Brain microvascular endothelial cell (primary cell): Measurements from ENCODE around the gene PCDH7.

Source experiments
- DNase-seq: peaks from one replicate; pipeline ENCODE4 v3.0.0-alpha.2; 2020
- H3K27ac ChIP-seq: fragments of 250-450 bp; sonication (Bioruptor Pico); 2 replicates; pipeline ENCODE4 v1.5.1; 2020; ENCODE audit warnings: mild to moderate bottlenecking, moderate library complexity
- H3K27me3 ChIP-seq: fragments of 250-450 bp; sonication (Bioruptor Pico); replicated peaks from 2 replicates; pipeline ENCODE4 v1.5.1; 2020; ENCODE audit warnings: mild to moderate bottlenecking
- H3K36me3 ChIP-seq: fragments of 250-450 bp; sonication (Bioruptor Pico); replicated peaks from 2 replicates; pipeline ENCODE4 v1.5.1; 2020; ENCODE audit warnings: mild to moderate bottlenecking
- H3K4me3 ChIP-seq: 2 replicates; pipeline ENCODE4 v1.5.1; 2011; ENCODE audit warnings: low read depth, mild to moderate bottlenecking, control low read depth, low read length, moderate library complexity
- in situ Hi-C: cut with HindIII; loops from 2 replicates; pipeline ENCODE4 v1.10.0; 2017; ENCODE audit warnings: low sequenced_read_pairs, low pct_ligation_motif_present
- TF ChIP-seq, protein P1 (sequence below): IDR thresholded peaks from 2 replicates; pipeline ENCODE4 v1.5.1; 2011; ENCODE audit warnings: low read depth, mild to moderate bottlenecking, moderate library complexity, low read length, control low read depth, inconsistent platforms; ENCODE audit errors: missing control alignments

Gene PCDH7

DNA sequence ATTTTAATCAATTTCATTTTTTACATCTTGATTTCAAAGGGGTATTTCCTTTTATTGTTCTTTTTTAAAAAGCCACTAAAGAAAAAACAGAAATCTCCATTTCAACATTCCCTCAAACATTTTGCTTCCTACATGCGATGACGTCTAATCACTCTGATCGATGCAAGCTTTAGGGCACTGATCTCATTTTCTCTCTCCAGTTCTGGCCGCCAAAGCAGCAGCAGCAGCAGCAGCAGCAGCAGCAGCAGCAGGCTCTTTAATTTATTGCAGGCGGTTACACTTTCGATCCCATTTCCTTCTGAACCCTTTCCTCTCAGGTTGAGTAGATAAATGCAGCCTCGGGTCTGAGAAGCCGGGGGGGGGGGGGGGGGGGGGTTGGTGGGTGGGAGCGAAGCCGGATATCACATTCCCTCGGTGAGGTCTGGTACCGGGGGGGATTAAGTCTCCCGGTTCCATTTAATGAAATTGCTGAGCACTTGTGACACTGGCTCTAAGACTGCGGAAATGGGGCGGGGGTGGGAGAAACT is 3.4 kb upstream of the PCDH7 start:
- DNase-seq = peak; percentile 15
- TF ChIP-seq, protein P1, sequence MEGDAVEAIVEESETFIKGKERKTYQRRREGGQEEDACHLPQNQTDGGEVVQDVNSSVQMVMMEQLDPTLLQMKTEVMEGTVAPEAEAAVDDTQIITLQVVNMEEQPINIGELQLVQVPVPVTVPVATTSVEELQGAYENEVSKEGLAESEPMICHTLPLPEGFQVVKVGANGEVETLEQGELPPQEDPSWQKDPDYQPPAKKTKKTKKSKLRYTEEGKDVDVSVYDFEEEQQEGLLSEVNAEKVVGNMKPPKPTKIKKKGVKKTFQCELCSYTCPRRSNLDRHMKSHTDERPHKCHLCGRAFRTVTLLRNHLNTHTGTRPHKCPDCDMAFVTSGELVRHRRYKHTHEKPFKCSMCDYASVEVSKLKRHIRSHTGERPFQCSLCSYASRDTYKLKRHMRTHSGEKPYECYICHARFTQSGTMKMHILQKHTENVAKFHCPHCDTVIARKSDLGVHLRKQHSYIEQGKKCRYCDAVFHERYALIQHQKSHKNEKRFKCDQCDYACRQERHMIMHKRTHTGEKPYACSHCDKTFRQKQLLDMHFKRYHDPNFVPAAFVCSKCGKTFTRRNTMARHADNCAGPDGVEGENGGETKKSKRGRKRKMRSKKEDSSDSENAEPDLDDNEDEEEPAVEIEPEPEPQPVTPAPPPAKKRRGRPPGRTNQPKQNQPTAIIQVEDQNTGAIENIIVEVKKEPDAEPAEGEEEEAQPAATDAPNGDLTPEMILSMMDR = no peak
- no peaks in the 10 kb centered on the region for H3K27me3 ChIP-seq
- no peak overlapping the region for H3K27ac ChIP-seq
- peak overlapping the region; percentile 73 for H3K4me3 ChIP-seq
- in situ Hi-C loops = no loop called here
- H3K36me3 ChIP-seq = no peaks in the 10 kb centered on the region

DNA sequence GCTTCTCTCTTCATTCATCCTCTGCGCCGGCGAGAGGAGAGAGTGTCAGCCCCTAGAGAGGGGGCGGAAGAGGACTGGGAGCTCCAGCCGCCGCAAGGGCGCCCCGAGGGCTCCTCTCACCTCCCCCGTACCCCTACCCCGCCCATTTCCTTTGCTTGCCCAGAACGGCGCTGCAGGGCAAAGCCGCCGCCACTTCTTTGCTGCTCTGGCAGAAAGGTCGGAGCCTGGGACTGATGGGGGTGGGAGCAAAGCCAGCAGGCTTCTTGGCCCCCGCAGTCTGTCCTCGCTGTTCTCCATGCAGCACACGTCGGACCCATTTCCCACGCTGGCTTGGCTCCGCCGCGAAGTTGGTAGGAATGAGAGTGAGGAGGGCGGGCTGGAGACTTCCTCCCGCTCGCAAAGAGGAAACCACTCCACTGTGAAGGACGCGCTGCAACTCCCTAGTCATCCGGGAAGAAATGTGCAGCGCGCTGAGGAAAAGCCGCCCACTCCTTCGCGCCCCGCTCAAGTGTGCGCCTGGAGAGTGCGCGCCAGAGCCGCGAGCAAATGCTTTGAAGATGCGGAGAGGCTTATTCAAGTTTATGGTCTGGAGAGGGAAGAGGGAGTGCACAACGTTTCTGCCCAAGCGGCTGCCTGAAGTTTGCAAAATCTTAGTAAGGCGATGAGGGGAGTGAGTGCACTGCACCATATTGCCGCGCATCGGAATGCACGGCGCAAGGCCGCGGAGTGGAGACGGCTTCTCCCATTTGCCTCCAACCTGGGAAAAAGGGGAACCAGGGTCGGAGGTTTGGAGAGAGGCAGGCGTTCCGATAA is 2.8 kb upstream of the PCDH7 start:
- in situ Hi-C loops = no loop called here
- Histone ChIP-seq H3K27ac (no peak overlapping the region), H3K4me3 (peak overlapping the region; percentile 73), H3K36me3 (no peaks in the 10 kb centered on the region), H3K27me3 (no peaks in the 10 kb centered on the region)
- TF ChIP-seq, protein P1 = peak; percentile 4
- peak; percentile 42 for DNase-seq

DNA sequence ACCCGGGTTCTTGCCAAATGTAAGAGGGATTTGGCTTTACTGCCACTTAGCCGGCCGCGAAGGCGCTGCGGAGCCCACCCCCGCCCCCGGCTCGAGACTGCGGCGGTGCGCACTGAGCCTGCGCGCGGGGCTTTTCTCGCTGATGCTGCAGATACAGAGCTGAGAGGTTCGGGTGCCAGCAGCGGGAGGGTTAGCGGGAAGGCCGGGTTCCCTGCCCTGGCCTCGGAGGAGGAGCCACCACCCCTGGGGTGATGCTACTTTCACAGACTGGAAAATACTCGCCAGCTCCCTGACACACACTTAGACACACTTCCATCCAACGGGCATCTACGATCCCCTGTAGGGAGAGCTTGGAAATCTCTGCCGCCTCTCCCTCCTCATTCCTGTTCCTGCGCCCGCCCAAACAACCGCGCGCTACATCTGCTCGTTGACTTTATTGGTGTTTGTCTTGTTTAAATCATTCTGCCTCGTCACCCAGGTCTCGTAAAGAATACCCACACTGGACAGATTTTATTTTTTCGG is 2.1 kb upstream of the PCDH7 start:
- Histone ChIP-seq H3K4me3 (peak overlapping the region; percentile 73), H3K36me3 (no peaks in the 10 kb centered on the region), H3K27ac (no peak overlapping the region), H3K27me3 (no peaks in the 10 kb centered on the region)
- TF ChIP-seq, protein P1 = no peak
- in situ Hi-C loops = no loop called here
- DNase-seq = peak; percentile 18

DNA sequence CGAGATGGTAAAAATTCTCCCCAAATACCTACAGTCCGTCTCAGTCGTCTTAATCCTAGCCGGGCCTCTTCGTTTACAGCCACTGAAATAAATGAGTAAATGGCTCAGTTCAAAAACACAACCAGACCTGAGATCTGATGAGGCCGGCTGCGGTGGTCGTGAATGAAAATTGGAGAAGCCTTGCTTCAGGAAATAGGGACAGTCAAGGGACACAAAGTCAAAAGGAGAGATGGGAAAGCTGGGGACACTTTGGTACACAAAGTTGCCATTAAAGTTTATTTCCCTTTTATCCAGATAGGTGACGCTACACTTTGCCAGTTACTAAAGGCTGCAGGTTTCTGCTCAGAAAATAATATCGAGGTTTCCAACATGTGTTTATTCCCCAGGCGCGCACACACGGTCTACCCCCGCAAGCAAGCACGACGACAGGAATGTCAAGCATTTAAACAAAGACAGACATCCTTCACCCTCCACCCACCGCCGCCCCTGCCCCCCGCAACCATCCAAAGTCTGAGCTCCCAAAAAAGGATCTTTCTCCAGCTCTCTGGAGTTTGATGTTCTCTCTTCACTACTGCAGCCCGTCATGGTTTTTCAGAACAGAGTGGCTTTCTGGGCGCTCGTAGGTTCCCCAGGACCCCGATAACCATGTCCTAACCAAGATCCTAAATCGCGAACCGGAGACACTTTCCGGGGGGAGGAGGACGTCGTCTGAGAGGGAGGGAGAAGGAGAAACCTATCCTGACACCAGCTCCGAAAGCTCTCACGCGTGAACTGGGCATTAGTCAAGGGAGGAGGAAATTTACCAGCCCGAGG is 1.3 kb upstream of the PCDH7 start:
- in situ Hi-C loops = no loop called here
- H3K27ac ChIP-seq = no peak overlapping the region
- TF ChIP-seq, protein P1 = peak; percentile 36

DNA sequence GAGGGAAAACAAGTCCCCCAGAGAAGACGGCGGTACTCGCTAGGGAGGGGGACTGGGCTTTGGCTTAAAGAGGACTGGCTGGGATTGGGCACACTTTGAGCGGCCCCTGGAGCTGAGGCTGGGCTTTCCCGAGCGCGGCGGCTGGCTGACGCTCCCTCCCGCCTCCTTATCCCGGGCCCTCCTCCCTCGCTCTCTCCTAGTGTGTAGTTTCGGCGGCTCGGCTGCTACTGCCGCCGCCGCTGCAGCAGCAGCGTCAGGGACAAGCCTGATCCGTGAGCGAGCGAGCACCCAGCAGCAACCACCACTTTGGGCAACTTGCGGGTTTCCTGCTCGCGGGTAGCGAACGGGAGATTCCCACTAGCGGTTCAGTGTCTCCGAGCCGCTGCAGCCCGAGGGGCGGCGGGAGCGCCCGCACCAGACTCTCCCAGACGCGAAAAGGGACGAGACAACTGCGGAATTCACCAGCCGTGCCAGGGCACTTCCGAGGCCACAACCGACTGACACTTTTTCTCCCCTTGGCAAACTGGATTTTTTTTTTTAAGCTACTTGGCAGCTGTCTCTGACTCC is 632 bp upstream of the PCDH7 start:
- Histone ChIP-seq H3K4me3 (peak overlapping the region; percentile 73), H3K36me3 (no peaks in the 10 kb centered on the region), H3K27me3 (no peaks in the 10 kb centered on the region), H3K27ac (no peak overlapping the region)
- peak; percentile 35 for DNase-seq
- TF ChIP-seq, protein P1 = no peak
- in situ Hi-C loops = no loop called here

More for the DNA sequence above, 1.3 kb upstream of the PCDH7 start:
- Histone ChIP-seq H3K36me3 (no peaks in the 10 kb centered on the region), H3K4me3 (peak overlapping the region; percentile 73), H3K27me3 (no peaks in the 10 kb centered on the region)
- peak; percentile 27 for DNase-seq
